H9 (cell line): Measurements from ENCODE around the gene KLHL18. TPM values are rescaled to one million over a fixed set of nuclear protein-coding genes. Genes with fewer than 3 reads are reported as not detected.

ENCODE experiments used
- DNase-seq: peaks from one replicate; pipeline ENCODE4 v3.0.0-alpha.2; 2017
- H2AFZ ChIP-seq: one replicate; pipeline ENCODE4 v1.6.1; 2013; ENCODE audit warnings: mild to moderate bottlenecking, low read length, control low read depth, moderate library complexity
- H2AK5ac ChIP-seq: 2 replicates; pipeline ENCODE4 v1.6.1; 2013; ENCODE audit warnings: low read length, control low read depth, mixed read lengths; ENCODE audit not compliant: insufficient read length
- H2BK120ac ChIP-seq: one replicate; pipeline ENCODE4 v1.6.1; 2013; ENCODE audit warnings: low read depth, mild to moderate bottlenecking, low read length, control low read depth, inconsistent platforms; ENCODE audit not compliant: poor library complexity, severe bottlenecking
- H2BK12ac ChIP-seq: 2 replicates; pipeline ENCODE4 v1.6.1; 2013; ENCODE audit warnings: low read length, control low read depth, mixed read lengths, low read depth; ENCODE audit not compliant: insufficient read length
- H2BK15ac ChIP-seq: 2 replicates; pipeline ENCODE4 v1.6.1; 2013; ENCODE audit warnings: low read depth, low read length, control low read depth
- H2BK20ac ChIP-seq: one replicate; pipeline ENCODE4 v1.6.1; 2013; ENCODE audit warnings: low read depth, mild to moderate bottlenecking, low read length, control low read depth, inconsistent platforms; ENCODE audit not compliant: poor library complexity, severe bottlenecking
- H2BK5ac ChIP-seq: 2 replicates; pipeline ENCODE4 v1.6.1; 2013; ENCODE audit warnings: low read length, control low read depth, mixed read lengths; ENCODE audit not compliant: insufficient read length
- H3K14ac ChIP-seq: 2 replicates; pipeline ENCODE4 v1.6.1; 2013; ENCODE audit warnings: low read length, control low read depth; ENCODE audit not compliant: insufficient read depth
- H3K18ac ChIP-seq: 2 replicates; pipeline ENCODE4 v1.6.1; 2013; ENCODE audit warnings: low read depth, mild to moderate bottlenecking, mixed read lengths, low read length, control low read depth; ENCODE audit not compliant: insufficient read length
- H3K23ac ChIP-seq: 2 replicates; pipeline ENCODE4 v1.6.1; 2013; ENCODE audit warnings: low read length, control low read depth, mixed read lengths, low read depth; ENCODE audit not compliant: insufficient read length
- H3K23me2 ChIP-seq: 2 replicates; pipeline ENCODE4 v1.6.1; 2013; ENCODE audit warnings: low read depth, mild to moderate bottlenecking, mixed read lengths, low read length, control low read depth; ENCODE audit not compliant: insufficient read length, poor library complexity, severe bottlenecking
- H3K27ac ChIP-seq: 2 replicates; pipeline ENCODE4 v1.5.1; 2013; ENCODE audit warnings: low read length, control low read depth, mixed read lengths, low read depth; ENCODE audit not compliant: insufficient read length
- H3K27me3 ChIP-seq: 2 replicates; pipeline ENCODE4 v1.6.1; 2013; ENCODE audit warnings: low read length, control low read depth, inconsistent platforms; ENCODE audit not compliant: insufficient read depth
- H3K4ac ChIP-seq: 2 replicates; pipeline ENCODE4 v1.6.1; 2013; ENCODE audit warnings: low read depth, mild to moderate bottlenecking, control low read depth, inconsistent platforms, low read length, moderate library complexity
- H3K4me1 ChIP-seq: 2 replicates; pipeline ENCODE4 v1.6.1; 2013; ENCODE audit warnings: low read length, control low read depth, inconsistent platforms; ENCODE audit not compliant: insufficient read depth
- H3K4me2 ChIP-seq: 2 replicates; pipeline ENCODE4 v1.6.1; 2013; ENCODE audit warnings: low read length, control low read depth, mixed read lengths; ENCODE audit not compliant: insufficient read length, insufficient read depth
- H3K56ac ChIP-seq: 2 replicates; pipeline ENCODE4 v1.6.1; 2013; ENCODE audit warnings: low read depth, mild to moderate bottlenecking, mixed read lengths, low read length, control low read depth; ENCODE audit not compliant: insufficient read length
- H3K79me1 ChIP-seq: 2 replicates; pipeline ENCODE4 v1.6.1; 2013; ENCODE audit warnings: low read depth, mild to moderate bottlenecking, moderate library complexity, low read length, control low read depth, inconsistent platforms; ENCODE audit not compliant: insufficient read depth, poor library complexity, severe bottlenecking
- H3K79me2 ChIP-seq: 2 replicates; pipeline ENCODE4 v1.6.1; 2013; ENCODE audit warnings: low read length, control low read depth, inconsistent platforms; ENCODE audit not compliant: insufficient read depth
- H3K9ac ChIP-seq: 2 replicates; pipeline ENCODE4 v1.6.1; 2013; ENCODE audit warnings: low read length, control low read depth, mixed read lengths; ENCODE audit not compliant: insufficient read length; ENCODE audit errors: extremely low read depth
- H3K9me3 ChIP-seq: one replicate; pipeline ENCODE4 v1.6.1; 2013; ENCODE audit warnings: low read depth, low read length, inconsistent platforms; ENCODE audit not compliant: control insufficient read depth
- H3T11ph ChIP-seq: one replicate; pipeline ENCODE4 v1.6.1; 2013; ENCODE audit warnings: mild to moderate bottlenecking, low read length, control low read depth, inconsistent platforms
- H4K20me1 ChIP-seq: one replicate; pipeline ENCODE4 v1.6.1; 2013; ENCODE audit not compliant: control insufficient read depth, insufficient read length, insufficient read depth
- H4K5ac ChIP-seq: 2 replicates; pipeline ENCODE4 v1.6.1; 2013; ENCODE audit warnings: low read depth, mild to moderate bottlenecking, mixed read lengths, low read length, control low read depth; ENCODE audit not compliant: insufficient read length
- H4K8ac ChIP-seq: replicated peaks from 2 replicates; pipeline ENCODE4 v1.6.1; 2013; ENCODE audit warnings: low read length, control low read depth, mixed read lengths, low read depth; ENCODE audit not compliant: insufficient read length
- H4K91ac ChIP-seq: 2 replicates; pipeline ENCODE4 v1.6.1; 2013; ENCODE audit warnings: low read depth, mild to moderate bottlenecking, moderate library complexity, mixed read lengths, low read length, control low read depth; ENCODE audit not compliant: insufficient read length
- H3K27ac Mint-ChIP-seq, 3 experiments: 2 replicates in 2 of 3; 3 replicates in 1 of 3; pipeline ENCODE4 v1.8.0; 2020 to 2021; ENCODE audit warnings: mixed read lengths in 3 of 3, mild to moderate bottlenecking in 1 of 3, moderate library complexity in 1 of 3
- H3K27me3 Mint-ChIP-seq: 2 replicates; pipeline ENCODE4 v1.8.0; 2021; ENCODE audit warnings: low read depth, mild to moderate bottlenecking, moderate library complexity, mixed read lengths
- H3K36me3 Mint-ChIP-seq, 3 experiments: 2 replicates in 2 of 3; 3 replicates in 1 of 3; pipeline ENCODE4 v1.8.0; 2020 to 2021; ENCODE audit warnings: low read depth in 3 of 3, mixed read lengths in 3 of 3; ENCODE audit not compliant: insufficient read depth in 1 of 3
- H3K4me1 Mint-ChIP-seq, 2 experiments: 2 replicates each; pipeline ENCODE4 v1.8.0; 2020; ENCODE audit warnings: mixed read lengths in 2 of 2
- H3K4me3 Mint-ChIP-seq, 2 experiments: 2 replicates in 1 of 2; 3 replicates in 1 of 2; pipeline ENCODE4 v1.8.0; 2020 to 2021; ENCODE audit warnings: mild to moderate bottlenecking in 2 of 2, mixed read lengths in 2 of 2, moderate library complexity in 1 of 2
- H3K9me3 Mint-ChIP-seq, 2 experiments: 2 replicates in 1 of 2; 3 replicates in 1 of 2; pipeline ENCODE4 v1.8.0; 2020; ENCODE audit warnings: mild to moderate bottlenecking in 2 of 2, mixed read lengths in 2 of 2, moderate library complexity in 1 of 2
- CTCF ChIP-seq: fragments of 200-600 bp; sonication (generic); conservative IDR thresholded peaks from 3 replicates; pipeline ENCODE4 v1.8.0; 2021; ENCODE audit warnings: antibody characterized with exemption, mild to moderate bottlenecking
- WGBS: extraction: QIAGEN DNeasy Blood & Tissue Kit; methylation state at CpG from one replicate; pipeline ENCODE4 v1.1.7; 2013; ENCODE audit warnings: missing lambda C conversion rate, low lambda C conversion rate, mixed read lengths; ENCODE audit not compliant: insufficient read length; ENCODE audit errors: extremely low coverage; 5-methylcytosine and 5-hydroxymethylcytosine counted together
- total RNA-seq: library from RNA; stranded (reverse); gene quantifications from 2 replicates; pipeline ENCODE4 v1.2.1, GENCODE V29; 2021

KLHL18 gene
- total RNA-seq, 1 experiment from 2014 or later = 55.3 TPM

- Mint-ChIP-seq H3K9me3 (no peaks in the 10 kb centered on the region), H3K4me3 (no peak overlapping the region), H3K4me1 (peaks cover 0 to 7% of the 10 kb centered on the region in 2 experiments; a peak in 2 of 4 replicates), H3K27ac (peak overlapping the region in 1 of 3 experiments; percentile 29; a peak in 1 of 7 replicates), H3K36me3 (peaks cover 12 to 39% (median 26%) of the 10 kb centered on the region in 3 experiments; a peak in 6 of 7 replicates), H3K27me3 (no peaks in the 10 kb centered on the region)
- no peak overlapping the region for H2BK20ac ChIP-seq
- H2AFZ ChIP-seq = no peak overlapping the region
- H3K27me3 ChIP-seq = no peaks in the 10 kb centered on the region
- H4K8ac ChIP-seq = no peak overlapping the region
- H2BK5ac ChIP-seq = no peak overlapping the region
- peaks cover 9% of the 10 kb centered on the region; the same call in 1 of the 2 replicates for H3K79me2 ChIP-seq
- H3T11ph ChIP-seq = no peak overlapping the region
- no peak overlapping the region for H2AK5ac ChIP-seq
- H4K5ac ChIP-seq = no peak overlapping the region
- no peaks in the 10 kb centered on the region for H3K4me1 ChIP-seq
- H3K9me3 ChIP-seq = no peaks in the 10 kb centered on the region
- H3K23ac ChIP-seq = no peak overlapping the region
- H3K79me1 ChIP-seq = peaks cover 4% of the 10 kb centered on the region
- no peak overlapping the region for H3K18ac ChIP-seq
- WGBS = no CpG with 5 or more reads among the region's 6 CpGs
- H4K20me1 ChIP-seq = no peaks in the 10 kb centered on the region
- no peak overlapping the region for H3K27ac ChIP-seq
- H2BK12ac ChIP-seq = no peak overlapping the region
- H3K23me2 ChIP-seq = no peaks in the 10 kb centered on the region
- DNase-seq = no peak
- TF ChIP-seq CTCF = no peak
- H3K4me2 ChIP-seq = no peak overlapping the region
- no peak overlapping the region for H4K91ac ChIP-seq
- H2BK15ac ChIP-seq = no peak overlapping the region
- no peak overlapping the region for H3K56ac ChIP-seq
- H2BK120ac ChIP-seq = no peak overlapping the region
- no peak overlapping the region for H3K4ac ChIP-seq
- no peak overlapping the region for H3K14ac ChIP-seq
- no peak overlapping the region for H3K9ac ChIP-seq
Measured at GRCh38 chr3:47288966-47289910, 6.5 kb downstream of the KLHL18 start.
